ENCODE measurements around the gene MBOAT2.

The MBOAT2 gene

DNA sequence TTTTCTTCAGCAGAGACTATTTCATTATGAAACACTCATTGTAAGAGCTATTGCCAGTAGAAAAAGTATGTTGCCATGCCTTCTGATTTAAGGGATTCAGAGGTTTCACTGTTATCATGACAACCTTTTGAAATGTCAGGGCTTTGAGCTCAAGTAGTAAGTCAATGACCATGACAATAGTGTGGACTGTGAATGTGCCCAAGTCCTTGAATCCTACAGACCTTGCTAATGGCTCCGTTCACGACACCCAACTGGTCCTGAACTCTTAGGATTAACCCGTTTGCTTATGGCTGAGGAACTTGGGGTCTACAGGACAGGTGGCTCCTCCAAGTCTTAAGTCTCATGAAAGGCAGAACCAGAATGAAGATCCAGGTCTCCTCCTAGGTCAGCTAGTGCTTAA is 148.5 kb downstream of the MBOAT2 start:
- Histone ChIP-seq H3K4me3 (ENCODE audit: low read length) (no peak overlapping the region), H3K27ac (ENCODE audit: low read depth, low read length) (no peak overlapping the region), H3K27me3 (ENCODE audit: control insufficient read depth, insufficient read depth, low read length) (no peaks in the 10 kb centered on the region), H3K4me1 (ENCODE audit: control insufficient read depth, insufficient read depth, low read length) (no peaks in the 10 kb centered on the region), H3K36me3 (ENCODE audit: control insufficient read depth, insufficient read depth, low read length) (no peaks in the 10 kb centered on the region), H3K9ac (ENCODE audit: low read length) (no peak overlapping the region)

DNA sequence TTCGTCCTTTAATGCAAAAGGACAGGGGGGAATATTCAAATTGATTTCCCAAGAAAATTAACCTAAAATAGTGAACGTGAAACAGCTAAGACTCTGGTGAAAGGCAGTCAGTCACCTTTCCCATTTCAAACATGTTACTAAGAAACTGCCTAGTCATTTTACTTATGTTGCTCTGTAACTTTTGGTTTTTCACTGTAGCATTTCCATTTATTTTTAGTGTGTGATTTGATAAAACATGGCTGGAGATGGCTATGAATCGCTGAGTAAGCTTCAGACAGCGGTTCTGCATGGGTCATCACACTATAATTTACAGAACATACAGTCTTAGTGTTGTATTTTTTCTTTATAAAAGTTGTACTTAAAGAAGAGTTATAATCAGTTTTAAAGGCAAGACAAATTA is 150.1 kb downstream of the MBOAT2 start:
- Histone ChIP-seq H3K4me1 (ENCODE audit: control insufficient read depth, insufficient read depth, low read length) (no peaks in the 10 kb centered on the region), H3K4me3 (ENCODE audit: low read length) (no peak overlapping the region), H3K27me3 (ENCODE audit: control insufficient read depth, insufficient read depth, low read length) (no peaks in the 10 kb centered on the region), H3K36me3 (ENCODE audit: control insufficient read depth, insufficient read depth, low read length) (no peaks in the 10 kb centered on the region), H3K27ac (ENCODE audit: low read depth, low read length) (no peak overlapping the region), H3K9ac (ENCODE audit: low read length) (no peak overlapping the region)

DNA sequence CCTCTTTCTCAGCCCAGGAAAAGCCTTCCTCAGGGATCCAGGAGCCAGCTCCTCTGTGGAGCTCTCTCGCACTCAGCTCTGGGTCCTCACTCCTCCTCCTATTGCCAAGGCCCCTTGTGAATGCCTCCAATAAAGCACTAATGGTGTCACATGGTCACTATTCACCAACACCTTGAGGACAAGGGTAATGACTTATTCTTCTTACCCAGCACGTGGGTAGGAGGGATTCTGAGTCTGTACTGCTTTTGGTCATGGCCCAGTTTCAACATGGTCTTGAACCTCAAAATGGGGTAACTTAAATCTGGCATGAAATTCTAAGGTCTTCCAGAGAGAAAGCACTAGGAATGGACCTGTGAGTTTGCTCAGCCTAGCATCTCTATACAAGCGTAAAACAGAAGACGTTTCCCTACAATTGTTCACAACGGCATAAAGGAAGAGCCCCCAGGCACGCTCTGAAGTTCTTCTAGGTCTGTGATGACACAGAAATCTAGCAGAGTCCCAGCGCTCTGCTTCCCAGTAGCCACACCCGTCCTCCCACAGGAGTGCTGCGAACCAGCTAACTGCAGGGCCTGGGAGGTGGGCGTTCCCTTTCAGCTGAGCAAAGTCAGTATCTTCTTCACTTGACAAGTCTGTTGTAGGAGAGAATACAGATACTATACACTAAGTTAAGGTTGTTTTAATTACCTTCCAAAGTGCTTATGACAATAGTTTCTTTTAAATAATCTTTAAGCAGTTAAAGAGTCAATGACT is 151.5 kb downstream of the MBOAT2 start:
- Histone ChIP-seq H3K36me3 (ENCODE audit: control insufficient read depth, insufficient read depth, low read length) (no peaks in the 10 kb centered on the region), H3K4me1 (ENCODE audit: control insufficient read depth, insufficient read depth, low read length) (no peaks in the 10 kb centered on the region), H3K27ac (ENCODE audit: low read depth, low read length) (no peak overlapping the region), H3K27me3 (ENCODE audit: control insufficient read depth, insufficient read depth, low read length) (no peaks in the 10 kb centered on the region), H3K9ac (ENCODE audit: low read length) (no peak overlapping the region), H3K4me3 (ENCODE audit: low read length) (no peak overlapping the region)

DNA sequence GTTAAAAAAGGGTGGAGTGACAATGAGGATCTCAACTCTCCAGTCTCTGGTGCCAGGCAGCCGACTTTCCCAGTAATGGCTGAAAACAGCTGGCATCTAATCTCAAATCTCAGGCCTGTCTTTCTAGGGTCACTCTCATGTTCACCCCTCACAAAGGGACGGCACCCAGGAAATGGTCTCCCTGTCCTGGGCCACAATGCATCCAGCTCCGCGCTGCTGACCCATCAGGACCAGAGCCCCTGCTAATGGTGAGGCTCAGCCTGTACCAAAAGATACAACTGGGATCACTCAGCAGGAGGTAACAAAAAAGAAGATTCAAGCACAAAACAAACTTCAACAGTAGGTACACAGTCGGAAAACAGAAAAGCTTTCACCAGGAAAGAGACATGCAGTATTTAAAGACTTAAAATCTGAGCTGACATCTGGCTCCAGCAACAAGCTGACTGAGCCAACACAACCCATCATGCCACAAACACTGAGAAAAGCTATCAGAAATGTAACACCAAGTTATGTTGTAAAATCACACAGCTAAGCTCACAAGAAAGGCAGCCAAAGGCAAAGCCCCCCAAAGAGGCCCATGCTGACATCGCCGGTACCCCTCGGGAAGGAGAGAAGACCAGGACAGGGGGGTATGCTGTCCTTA is 152.5 kb downstream of the MBOAT2 start:
- no peak overlapping the region for H3K27ac ChIP-seq (ENCODE audit: low read depth, low read length)
- no peaks in the 10 kb centered on the region for H3K27me3 ChIP-seq (ENCODE audit: control insufficient read depth, insufficient read depth, low read length)
- no peak overlapping the region for H3K9ac ChIP-seq (ENCODE audit: low read length)
- H3K4me1 ChIP-seq (ENCODE audit: control insufficient read depth, insufficient read depth, low read length) = no peaks in the 10 kb centered on the region
- H3K4me3 ChIP-seq (ENCODE audit: low read length) = no peak overlapping the region
- H3K36me3 ChIP-seq (ENCODE audit: control insufficient read depth, insufficient read depth, low read length) = no peaks in the 10 kb centered on the region

DNA sequence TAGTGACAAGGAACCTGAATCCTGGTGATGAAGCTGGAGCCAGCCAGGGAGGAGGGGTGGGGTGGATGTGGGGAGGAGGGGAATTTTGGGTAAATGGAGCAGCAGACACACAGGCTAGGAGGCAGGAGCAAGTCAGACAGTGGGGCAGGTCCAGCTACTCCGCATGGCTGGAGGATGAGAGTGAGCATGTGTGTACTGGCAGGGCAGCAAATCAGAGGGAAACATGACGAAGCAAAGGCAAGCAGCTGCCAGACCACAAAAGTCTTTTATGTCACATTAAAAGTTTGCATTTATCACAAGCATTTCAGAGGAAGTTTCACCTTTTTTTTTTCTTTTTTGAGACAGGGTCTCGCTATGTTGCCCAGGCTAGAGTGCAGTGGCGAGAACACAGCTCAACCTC is 154.2 kb downstream of the MBOAT2 start:
- H3K36me3 ChIP-seq (ENCODE audit: control insufficient read depth, insufficient read depth, low read length) = no peaks in the 10 kb centered on the region

DNA sequence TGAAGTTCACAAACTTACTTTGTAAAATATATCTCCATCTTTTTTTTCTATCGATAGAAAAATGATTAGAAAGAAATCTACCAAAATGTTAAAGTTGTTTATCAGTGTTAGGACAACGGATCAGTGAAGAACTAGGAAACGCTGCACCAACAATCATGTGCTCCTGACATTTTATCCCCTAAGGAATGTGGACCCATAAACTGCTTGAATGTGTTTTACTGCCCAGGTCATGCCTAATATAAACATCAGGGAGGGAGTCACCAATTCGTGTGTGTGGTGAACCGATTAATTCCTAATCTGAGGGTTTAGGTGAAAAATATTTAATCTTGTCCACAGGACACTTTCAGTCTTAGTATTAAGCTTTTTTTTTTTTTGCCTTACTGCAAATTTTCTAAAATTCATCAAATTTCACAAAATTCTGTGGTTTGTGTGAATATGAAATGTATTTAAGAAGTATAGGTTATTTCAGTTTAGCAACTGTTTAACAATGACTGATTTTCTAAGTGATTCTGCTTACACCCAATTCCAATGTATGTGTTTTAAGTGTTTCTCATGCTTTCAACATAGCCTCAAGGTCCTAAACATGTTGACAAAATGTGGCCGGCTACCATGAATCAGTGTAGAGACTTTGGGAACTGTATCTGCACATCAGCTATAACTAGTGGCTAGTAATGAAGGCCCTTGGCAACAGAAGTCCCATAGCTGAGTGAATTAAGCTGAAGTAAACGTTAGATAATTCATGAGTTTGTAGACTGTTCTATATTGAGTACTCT is 155.0 kb downstream of the MBOAT2 start:
- H3K36me3 ChIP-seq (ENCODE audit: control insufficient read depth, insufficient read depth, low read length) = no peaks in the 10 kb centered on the region
- H3K9ac ChIP-seq (ENCODE audit: low read length) = no peak overlapping the region
- H3K4me1 ChIP-seq (ENCODE audit: control insufficient read depth, insufficient read depth, low read length) = no peaks in the 10 kb centered on the region
- H3K27me3 ChIP-seq (ENCODE audit: control insufficient read depth, insufficient read depth, low read length) = no peaks in the 10 kb centered on the region
- no peak overlapping the region for H3K27ac ChIP-seq (ENCODE audit: low read depth, low read length)
- no peak overlapping the region for H3K4me3 ChIP-seq (ENCODE audit: low read length)

More for the DNA sequence above, 154.2 kb downstream of the MBOAT2 start:
- Histone ChIP-seq H3K9ac (ENCODE audit: low read length) (no peak overlapping the region), H3K27me3 (ENCODE audit: control insufficient read depth, insufficient read depth, low read length) (no peaks in the 10 kb centered on the region), H3K4me3 (ENCODE audit: low read length) (no peak overlapping the region), H3K27ac (ENCODE audit: low read depth, low read length) (no peak overlapping the region), H3K4me1 (ENCODE audit: control insufficient read depth, insufficient read depth, low read length) (no peaks in the 10 kb centered on the region)

DNA sequence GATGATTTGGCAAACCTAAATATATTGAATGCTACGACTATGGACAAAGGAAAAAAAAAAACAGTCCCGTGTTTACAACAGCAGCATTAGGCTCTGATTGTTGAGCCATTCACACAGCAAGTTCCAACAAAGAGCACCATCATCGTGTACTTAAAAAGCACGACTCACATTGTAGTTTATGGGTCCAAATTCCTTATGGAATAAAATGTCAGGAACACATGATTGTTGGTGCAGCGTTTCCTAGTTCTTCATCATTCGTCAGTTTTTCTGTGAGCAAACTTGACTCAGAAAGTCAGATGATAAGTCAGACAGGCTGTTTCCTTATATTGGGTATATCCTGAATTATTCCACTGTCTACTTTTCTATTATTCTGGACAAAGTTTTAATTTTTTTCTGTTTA is 156.1 kb downstream of the MBOAT2 start:
- Histone ChIP-seq H3K36me3 (ENCODE audit: control insufficient read depth, insufficient read depth, low read length) (no peaks in the 10 kb centered on the region), H3K27me3 (ENCODE audit: control insufficient read depth, insufficient read depth, low read length) (no peaks in the 10 kb centered on the region), H3K9ac (ENCODE audit: low read length) (no peak overlapping the region), H3K4me1 (ENCODE audit: control insufficient read depth, insufficient read depth, low read length) (no peaks in the 10 kb centered on the region), H3K27ac (ENCODE audit: low read depth, low read length) (no peak overlapping the region), H3K4me3 (ENCODE audit: low read length) (no peak overlapping the region)

DNA sequence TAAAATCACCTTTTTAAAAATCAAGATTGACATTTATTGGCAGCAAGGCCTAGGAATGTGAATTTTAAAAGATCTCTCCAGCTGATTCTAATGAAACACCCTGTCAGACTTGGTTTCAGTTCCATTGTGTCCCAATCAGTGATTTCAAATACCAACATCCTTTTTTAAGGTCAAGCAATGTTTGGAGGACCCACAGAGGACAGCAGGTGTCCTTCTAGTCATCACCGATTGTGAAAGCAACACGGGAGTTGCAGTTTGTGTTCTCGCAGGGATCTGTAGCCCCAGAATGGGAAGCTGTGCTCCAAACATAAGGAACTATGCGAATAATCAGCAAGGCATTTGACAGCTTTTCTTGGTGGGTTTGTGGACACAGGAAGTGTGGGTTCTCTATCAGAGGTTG is 161.6 kb downstream of the MBOAT2 start:
- Histone ChIP-seq H3K9ac (ENCODE audit: low read length) (no peak overlapping the region), H3K36me3 (ENCODE audit: control insufficient read depth, insufficient read depth, low read length) (no peaks in the 10 kb centered on the region), H3K4me3 (ENCODE audit: low read length) (no peak overlapping the region), H3K27ac (ENCODE audit: low read depth, low read length) (no peak overlapping the region), H3K27me3 (ENCODE audit: control insufficient read depth, insufficient read depth, low read length) (no peaks in the 10 kb centered on the region), H3K4me1 (ENCODE audit: control insufficient read depth, insufficient read depth, low read length) (peaks cover 3% of the 10 kb centered on the region)

DNA sequence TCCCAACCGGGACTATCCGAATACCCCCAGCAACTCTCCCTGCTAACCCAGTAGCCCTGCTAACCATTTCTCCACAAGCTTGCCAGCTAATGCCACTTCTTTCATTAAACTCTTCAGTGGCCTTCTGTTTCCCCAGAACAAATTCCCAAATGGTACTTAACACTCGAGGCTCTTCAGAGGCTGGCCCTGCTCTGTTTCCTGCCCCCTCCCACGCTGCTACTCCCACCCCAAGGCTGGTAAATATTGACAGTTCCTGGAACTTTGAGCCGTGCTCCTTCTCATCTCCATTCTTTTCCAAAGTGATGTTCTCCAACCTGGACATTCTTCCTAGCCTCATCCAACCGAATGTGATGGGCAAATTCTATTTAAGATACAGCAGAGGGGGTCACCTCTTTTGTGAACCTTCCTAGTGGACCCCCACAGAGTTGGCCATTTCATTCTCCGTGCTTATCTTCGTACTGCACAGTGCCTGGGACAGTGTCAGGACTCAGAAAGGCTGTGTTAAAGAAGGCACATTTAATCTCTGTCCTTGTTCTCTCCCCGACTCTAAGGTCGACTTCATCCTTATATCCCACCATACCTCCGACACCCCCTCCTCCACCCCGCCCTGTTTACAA is 162.9 kb downstream of the MBOAT2 start:
- no peaks in the 10 kb centered on the region for H3K27me3 ChIP-seq (ENCODE audit: control insufficient read depth, insufficient read depth, low read length)
- H3K4me3 ChIP-seq (ENCODE audit: low read length) = no peak overlapping the region
- H3K4me1 ChIP-seq (ENCODE audit: control insufficient read depth, insufficient read depth, low read length) = peaks cover 3% of the 10 kb centered on the region
- H3K36me3 ChIP-seq (ENCODE audit: control insufficient read depth, insufficient read depth, low read length) = no peaks in the 10 kb centered on the region
- no peak overlapping the region for H3K9ac ChIP-seq (ENCODE audit: low read length)
- H3K27ac ChIP-seq (ENCODE audit: low read depth, low read length) = no peak overlapping the region

DNA sequence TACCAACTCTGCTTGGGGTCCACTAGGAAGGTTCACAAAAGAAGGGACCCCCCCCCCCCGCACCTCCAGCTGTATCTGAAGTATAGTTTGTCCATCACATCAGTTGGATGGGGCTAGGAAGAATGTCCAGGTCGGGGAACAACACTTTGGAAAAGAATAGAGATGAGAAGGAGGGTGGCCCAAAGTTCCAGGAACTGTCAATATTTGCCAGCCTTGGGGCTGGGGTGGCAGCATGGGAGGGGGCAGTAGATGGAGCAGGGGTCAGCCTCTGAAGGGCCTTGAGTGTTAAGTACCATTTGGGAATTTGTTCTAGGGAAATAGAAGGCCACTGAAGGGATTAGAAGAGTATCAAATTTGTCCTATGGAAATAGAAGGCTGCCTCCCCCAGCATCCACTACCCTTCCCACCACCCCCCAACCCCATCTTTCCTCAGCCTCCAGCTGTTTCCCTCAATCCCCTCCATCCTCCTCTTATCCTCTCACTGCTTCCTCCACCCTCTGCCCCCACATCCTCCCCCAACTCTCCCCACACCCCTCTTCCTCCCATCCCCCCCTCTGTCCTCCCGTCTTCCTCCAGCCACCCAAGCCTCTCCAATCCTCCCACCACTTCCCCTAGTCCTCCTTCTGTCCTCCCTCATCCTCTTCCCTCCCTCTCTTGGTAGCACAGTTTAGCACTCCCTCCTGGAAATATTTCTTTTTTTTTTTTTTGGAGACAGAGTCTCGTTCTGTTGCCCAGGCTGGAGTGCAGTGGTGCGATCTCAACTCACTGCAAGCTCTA is 164.1 kb downstream of the MBOAT2 start:
- Histone ChIP-seq H3K27me3 (ENCODE audit: control insufficient read depth, insufficient read depth, low read length) (no peaks in the 10 kb centered on the region), H3K4me1 (ENCODE audit: control insufficient read depth, insufficient read depth, low read length) (peaks cover 8% of the 10 kb centered on the region), H3K9ac (ENCODE audit: low read length) (no peak overlapping the region), H3K27ac (ENCODE audit: low read depth, low read length) (no peak overlapping the region), H3K36me3 (ENCODE audit: control insufficient read depth, insufficient read depth, low read length) (no peaks in the 10 kb centered on the region), H3K4me3 (ENCODE audit: low read length) (no peak overlapping the region)

DNA sequence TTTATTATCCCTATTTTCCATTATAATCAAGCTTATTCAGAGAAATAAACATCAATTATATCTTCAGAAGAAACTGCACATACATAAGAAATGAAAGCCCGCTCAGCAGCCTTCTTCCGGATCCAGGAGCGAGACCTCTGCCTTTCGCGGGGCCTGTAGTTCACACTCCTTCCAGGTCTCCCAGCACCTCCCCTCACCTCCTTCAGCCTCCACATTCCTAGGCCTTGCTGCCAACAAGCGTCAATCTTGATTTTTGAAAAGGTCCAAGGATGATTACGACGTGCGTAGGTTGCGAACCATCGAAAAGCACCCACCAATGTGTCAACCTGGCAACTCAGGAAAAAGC is 165.7 kb downstream of the MBOAT2 start:
- Histone ChIP-seq H3K9ac (ENCODE audit: low read length) (no peak overlapping the region), H3K27me3 (ENCODE audit: control insufficient read depth, insufficient read depth, low read length) (no peaks in the 10 kb centered on the region), H3K4me3 (ENCODE audit: low read length) (peak overlapping the region; percentile 56), H3K36me3 (ENCODE audit: control insufficient read depth, insufficient read depth, low read length) (no peaks in the 10 kb centered on the region), H3K27ac (ENCODE audit: low read depth, low read length) (peak overlapping the region; percentile 56), H3K4me1 (ENCODE audit: control insufficient read depth, insufficient read depth, low read length) (peaks cover 8% of the 10 kb centered on the region)
